IMR-90 (cell line): ENCODE results near the gene FLT1. TPM values are rescaled to one million over a fixed set of nuclear protein-coding genes. Genes with fewer than 3 reads are reported as not detected.

Source experiments
- ATAC-seq: fragments of 200-7000 bp; cut with Tn5 transposase; 2 replicates; pipeline ENCODE4 v1.9.1; 2020; ENCODE audit warnings: low read depth, mild to moderate bottlenecking, moderate library complexity
- BruUV-seq: library from RNA; stranded (reverse); fragments of 400-500 nt; replicated peaks from 2 replicates; lab custom pipeline; 2021; lab: Mats Ljungman, UMichigan
- CTCF ChIA-PET: fragments of 300-600 bp; formaldehyde crosslinking; extraction: SDS; loops from one replicate; lab custom pipeline; 2021; ENCODE audit warnings: antibody characterized with exemption; lab: Yijun Ruan, JAX
- POLR2A ChIA-PET: fragments of 300-600 bp; sonication (Branson Sonifier 250); formaldehyde crosslinking; loops from one replicate; lab custom pipeline; 2022; ENCODE audit warnings: antibody characterized with exemption; ENCODE audit not compliant: unreplicated experiment; lab: Charles Lee
- DNase-seq: peaks from one replicate; pipeline ENCODE4 v3.0.0; 2013
- H2AFZ ChIP-seq: replicated peaks from 2 replicates; pipeline ENCODE3; 2013; ENCODE audit warnings: low read length, mild to moderate bottlenecking; ENCODE audit not compliant: poor library complexity
- H2AK5ac ChIP-seq: 2 replicates; pipeline ENCODE4 v1.6.1; 2013; ENCODE audit warnings: low read depth, low read length, inconsistent platforms
- H2AK9ac ChIP-seq: replicated peaks from 2 replicates; pipeline ENCODE3; 2013; ENCODE audit warnings: mild to moderate bottlenecking, low read depth, low read length, moderate library complexity; ENCODE audit not compliant: poor library complexity
- H2BK120ac ChIP-seq: 2 replicates; pipeline ENCODE4 v1.6.1; 2013; ENCODE audit warnings: low read depth, low read length, inconsistent platforms
- H2BK15ac ChIP-seq: 3 replicates; pipeline ENCODE4 v1.6.1; 2013; ENCODE audit warnings: low read depth, low read length, inconsistent platforms
- H2BK20ac ChIP-seq: 2 replicates; pipeline ENCODE4 v1.6.1; 2013; ENCODE audit warnings: low read depth, mild to moderate bottlenecking, inconsistent platforms, low read length, moderate library complexity
- H2BK5ac ChIP-seq: 2 replicates; pipeline ENCODE4 v1.6.1; 2013; ENCODE audit warnings: mild to moderate bottlenecking, low read depth, low read length, inconsistent platforms; ENCODE audit not compliant: poor library complexity, severe bottlenecking
- H3K14ac ChIP-seq: replicated peaks from 2 replicates; pipeline ENCODE4 v1.6.1; 2013; ENCODE audit warnings: low read depth, low read length, inconsistent platforms
- H3K18ac ChIP-seq: 2 replicates; pipeline ENCODE4 v1.6.1; 2013; ENCODE audit warnings: low read depth, low read length, control low read depth
- H3K23ac ChIP-seq: 2 replicates; pipeline ENCODE4 v1.6.1; 2013; ENCODE audit warnings: low read depth, low read length, inconsistent platforms
- H3K27ac ChIP-seq: 2 replicates; pipeline ENCODE4 v1.5.1; 2013; ENCODE audit warnings: mild to moderate bottlenecking, control low read depth, low read length; ENCODE audit not compliant: insufficient read depth
- H3K27me3 ChIP-seq: 2 replicates; pipeline ENCODE4 v1.6.1; 2013; ENCODE audit warnings: low read length; ENCODE audit not compliant: control insufficient read depth, insufficient read depth
- H3K36me3 ChIP-seq: 2 replicates; pipeline ENCODE4 v1.6.1; 2013; ENCODE audit warnings: low read length, mixed read lengths; ENCODE audit not compliant: control insufficient read depth, insufficient read depth
- H3K4ac ChIP-seq: 2 replicates; pipeline ENCODE4 v1.6.1; 2013; ENCODE audit warnings: low read depth, low read length, inconsistent platforms
- H3K4me1 ChIP-seq: 2 replicates; pipeline ENCODE4 v1.6.1; 2013; ENCODE audit warnings: low read length, mixed read lengths; ENCODE audit not compliant: control insufficient read depth, insufficient read depth
- H3K4me2 ChIP-seq: 2 replicates; pipeline ENCODE4 v1.6.1; 2013; ENCODE audit warnings: low read depth, mild to moderate bottlenecking, control low read depth, low read length, moderate library complexity
- H3K4me3 ChIP-seq: 2 replicates; pipeline ENCODE4 v1.5.1; 2013; ENCODE audit warnings: low read depth, mild to moderate bottlenecking, control low read depth, low read length, moderate library complexity; ENCODE audit not compliant: insufficient read depth
- H3K56ac ChIP-seq: 2 replicates; pipeline ENCODE4 v1.6.1; 2013; ENCODE audit warnings: low read length, inconsistent platforms; ENCODE audit not compliant: insufficient read depth; ENCODE audit errors: extremely low read depth
- H3K79me1 ChIP-seq, 2 experiments: 2 replicates each; pipeline ENCODE4 v1.6.1; 2013; ENCODE audit warnings: low read length in 2 of 2, inconsistent platforms in 1 of 2, low read depth in 1 of 2
- H3K9ac ChIP-seq: 2 replicates; pipeline ENCODE4 v1.6.1; 2013; ENCODE audit warnings: low read depth, low read length, control low read depth
- H3K9me1 ChIP-seq: 2 replicates; pipeline ENCODE4 v1.6.1; 2013; ENCODE audit warnings: low read length, inconsistent platforms; ENCODE audit not compliant: insufficient read depth
- H3K9me3 ChIP-seq: 2 replicates; pipeline ENCODE4 v1.6.1; 2013; ENCODE audit warnings: low read length; ENCODE audit not compliant: control insufficient read depth, insufficient read depth
- H4K20me1 ChIP-seq: 2 replicates; pipeline ENCODE4 v1.6.1; 2013; ENCODE audit warnings: low read length, inconsistent platforms; ENCODE audit not compliant: insufficient read depth
- H4K5ac ChIP-seq: 2 replicates; pipeline ENCODE4 v1.6.1; 2013; ENCODE audit warnings: mild to moderate bottlenecking, low read depth, low read length, control low read depth
- H4K8ac ChIP-seq, 2 experiments: 2 replicates each; pipeline ENCODE4 v1.6.1; 2013; ENCODE audit warnings: low read depth in 2 of 2, low read length in 2 of 2, control low read depth in 1 of 2, inconsistent platforms in 1 of 2
- H4K91ac ChIP-seq: 2 replicates; pipeline ENCODE4 v1.6.1; 2013; ENCODE audit warnings: low read depth, low read length, inconsistent platforms; ENCODE audit not compliant: insufficient read depth
- BHLHE40 ChIP-seq: fragments of 150-350 bp; IDR thresholded peaks from 2 replicates; pipeline ENCODE4 v1.6.1; 2016; ENCODE audit warnings: mild to moderate bottlenecking, low read depth, low read length
- RAD21 ChIP-seq: IDR thresholded peaks from 2 replicates; pipeline ENCODE4 v1.6.1; 2012; ENCODE audit warnings: low read length, improper control_type of control experiment
- WGBS, 2 experiments: methylation state at CpG; one replicate each; pipeline versions ENCODE4 v1.1.5 to v1.1.7; 2013; ENCODE audit warnings: missing lambda C conversion rate in 2 of 2; ENCODE audit not compliant: insufficient read length in 1 of 2; ENCODE audit errors: extremely low coverage in 2 of 2; 5-methylcytosine and 5-hydroxymethylcytosine counted together
- dilution Hi-C: fragments of 300-500 bp; cut with HindIII; formaldehyde crosslinking; loops from one replicate; pipeline ENCODE4 v1.14.3; 2018; ENCODE audit warnings: low sequenced_read_pairs; ENCODE audit not compliant: unreplicated experiment
- in situ Hi-C: fragments of 300-500 bp; cut with MboI; formaldehyde crosslinking; loops from 3 replicates; pipeline ENCODE4 v1.14.3; 2019; ENCODE audit warnings: low sequenced_read_pairs, inconsistent platforms, mixed read lengths
- intact Hi-C: fragments of 100-400 bp; cut with micrococcal nuclease; formaldehyde crosslinking; loops from 2 replicates; pipeline ENCODE4 v1.10.0; 2022
- polyA plus RNA-seq, 3 experiments: library from polyadenylated mRNA; depleted of rRNA; stranded (reverse); fragments of >200 nt; gene quantifications; 2 replicates each; pipeline ENCODE4 v1.2.3, GENCODE V29; 2012; ENCODE audit warnings: low replicate concordance in 1 of 3
- total RNA-seq: library from RNA; depleted of rRNA; stranded (reverse); fragments of >200 nt; gene quantifications from 2 replicates; pipeline ENCODE4 v1.2.3, GENCODE V29; 2012

Gene FLT1
- total and polyA plus RNA-seq, 2 of the 4 experiments (the other 2 are of a cell fraction), result 4.5 to 10.4 TPM

- H3K36me3 ChIP-seq, result no peaks in the 10 kb centered on the region
- no peak overlapping the region for H2AFZ ChIP-seq
- H2AK5ac ChIP-seq, result no peak overlapping the region
- H3K4me3 ChIP-seq, result no peak overlapping the region
- no peak overlapping the region for H2BK15ac ChIP-seq
- H2BK5ac ChIP-seq, result no peak overlapping the region
- TF ChIP-seq RAD21 (no peak), BHLHE40 (peak; percentile 32; the same call in 1 of the 2 replicates)
- no peaks in the 10 kb centered on the region for H4K20me1 ChIP-seq
- ATAC-seq (peak; percentile 54), DNase-seq (peak; percentile 59)
- no peaks in the 10 kb centered on the region for H3K79me1 ChIP-seq
- no peak overlapping the region for H3K56ac ChIP-seq
- no TSS peak for BruUV-seq
- no peak overlapping the region for H4K8ac ChIP-seq
- POLR2A ChIA-PET, result no interaction called here
- H3K9me3 ChIP-seq, result no peaks in the 10 kb centered on the region
- no peaks in the 10 kb centered on the region for H3K9me1 ChIP-seq
- H3K9ac ChIP-seq, result no peak overlapping the region
- H3K27me3 ChIP-seq, result no peaks in the 10 kb centered on the region
- no peak overlapping the region for H2BK20ac ChIP-seq
- no peak overlapping the region for H3K4ac ChIP-seq
- H3K18ac ChIP-seq, result no peak overlapping the region
- intact Hi-C loops, result no loop called here
- H3K27ac ChIP-seq, result no peak overlapping the region
- CTCF ChIA-PET, result interaction anchor here (0.6 kb wide), 1 partner anchor 11 kb away, joined by 3 read pairs; no protein-coding TSS in a partner anchor
- H4K5ac ChIP-seq, result no peak overlapping the region
- H3K4me2 ChIP-seq, result peak overlapping the region; percentile 11; the same call in 1 of the 2 replicates
- in situ Hi-C loops, result no loop called here
- 0 out of 2 replicates have a peak, but pooled peaks cover 2% of the 10 kb centered on the region for H3K4me1 ChIP-seq
- dilution Hi-C loops, result no loop called here
- no peak overlapping the region for H3K14ac ChIP-seq
- WGBS, 2 experiments, result no CpG with 5 or more reads among the region's 4 CpGs
- no peak overlapping the region for H2BK120ac ChIP-seq
- no peak overlapping the region for H4K91ac ChIP-seq
- H3K23ac ChIP-seq, result no peak overlapping the region
- H2AK9ac ChIP-seq, result no peak overlapping the region
Observed at GRCh38 chr13:28370448-28370847, 124.5 kb downstream of the FLT1 start.
